KMS-11 (cell line): Measurements from ENCODE around the gene D2HGDH.

Experiments
- H2AFZ ChIP-seq: fragments of 200-600 bp; sonication (generic); 2 replicates; pipeline ENCODE4 v1.6.1; 2016; ENCODE audit warnings: antibody characterized with exemption, mixed run types, low read depth
- H3K27ac ChIP-seq: fragments of 200-600 bp; sonication (generic); 2 replicates; pipeline ENCODE4 v1.6.1; 2016; ENCODE audit warnings: mild to moderate bottlenecking, mixed run types
- H3K27me3 ChIP-seq: fragments of 200-600 bp; sonication (generic); 2 replicates; pipeline ENCODE4 v1.6.1; 2017; ENCODE audit warnings: mild to moderate bottlenecking, low read depth, mixed run types, moderate library complexity; ENCODE audit not compliant: insufficient read depth
- H3K36me3 ChIP-seq: fragments of 200-600 bp; sonication (generic); 2 replicates; pipeline ENCODE4 v1.6.1; 2017; ENCODE audit warnings: mild to moderate bottlenecking, mixed run types; ENCODE audit not compliant: insufficient read depth
- H3K4me1 ChIP-seq: fragments of 200-600 bp; sonication (generic); 2 replicates; pipeline ENCODE4 v1.6.1; 2016; ENCODE audit warnings: mild to moderate bottlenecking, low read depth, mixed run types; ENCODE audit not compliant: poor library complexity, severe bottlenecking
- H3K4me2 ChIP-seq: fragments of 200-600 bp; sonication (generic); 2 replicates; pipeline ENCODE4 v1.7.0; 2016; ENCODE audit warnings: mild to moderate bottlenecking, mixed run types
- H3K4me3 ChIP-seq: fragments of 200-600 bp; sonication (generic); IDR thresholded peaks from 2 replicates; pipeline ENCODE4 v1.6.1; 2017; ENCODE audit warnings: low read depth, low read length, mixed read lengths; ENCODE audit not compliant: insufficient read depth
- H3K79me2 ChIP-seq: fragments of 200-600 bp; sonication (generic); 2 replicates; pipeline ENCODE4 v1.6.1; 2016; ENCODE audit warnings: low read depth, mixed run types; ENCODE audit not compliant: insufficient read depth
- H3K9ac ChIP-seq: fragments of 200-600 bp; sonication (generic); 2 replicates; pipeline ENCODE4 v1.6.1; 2016; ENCODE audit warnings: mild to moderate bottlenecking, mixed run types
- H4K20me1 ChIP-seq: fragments of 200-600 bp; sonication (generic); 2 replicates; pipeline ENCODE4 v1.6.1; 2016; ENCODE audit warnings: mild to moderate bottlenecking, mixed run types; ENCODE audit not compliant: insufficient read depth
- TF ChIP-seq, protein P1 (sequence below): fragments of 200-600 bp; sonication (generic); conservative IDR thresholded peaks from 2 replicates; pipeline ENCODE4 v1.6.1; 2017; ENCODE audit warnings: low read depth, mild to moderate bottlenecking, antibody characterized with exemption, low read length, moderate library complexity, mixed read lengths

D2HGDH gene

DNA sequence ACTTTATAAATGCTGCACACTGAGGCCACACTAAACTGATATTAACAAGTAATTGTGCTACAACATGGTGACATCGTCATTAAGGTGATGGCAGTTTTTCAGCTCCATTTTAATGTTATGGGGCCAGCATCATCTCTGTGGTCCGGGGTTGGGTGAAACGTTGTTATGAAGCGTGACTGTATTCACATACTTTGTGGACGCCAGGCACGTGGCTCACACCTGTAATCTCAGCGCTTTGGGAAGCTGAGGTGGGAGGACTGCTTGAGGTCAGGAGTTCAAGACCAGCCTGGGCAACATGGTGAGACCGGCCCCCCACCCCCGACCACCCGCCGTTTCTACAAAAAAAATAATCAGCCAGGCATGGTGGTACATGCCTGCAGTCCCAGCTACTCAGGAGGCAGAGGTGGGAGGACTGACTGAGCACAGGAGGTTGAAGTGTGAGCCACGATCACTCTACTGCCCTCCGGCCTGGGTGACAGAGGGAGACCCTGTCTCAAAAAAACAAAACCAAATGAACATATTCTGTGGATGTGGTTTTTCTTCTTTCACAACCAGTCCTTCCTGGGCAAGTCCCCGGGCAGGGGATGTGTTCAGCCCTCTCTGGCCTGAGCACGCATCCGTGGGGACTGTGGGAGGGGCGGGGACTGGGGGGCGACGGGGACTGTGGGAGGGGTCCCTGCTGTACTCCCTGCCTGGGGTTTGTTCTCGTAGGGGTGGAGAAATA, 29.3 kb downstream of the D2HGDH start:
- H3K4me3 ChIP-seq: no peak overlapping the region
- no peak overlapping the region for H3K4me2 ChIP-seq
- no peak overlapping the region for H3K9ac ChIP-seq
- no peaks in the 10 kb centered on the region for H4K20me1 ChIP-seq
- no peak overlapping the region for H2AFZ ChIP-seq
- H3K79me2 ChIP-seq: no peaks in the 10 kb centered on the region
- TF ChIP-seq, protein P1, sequence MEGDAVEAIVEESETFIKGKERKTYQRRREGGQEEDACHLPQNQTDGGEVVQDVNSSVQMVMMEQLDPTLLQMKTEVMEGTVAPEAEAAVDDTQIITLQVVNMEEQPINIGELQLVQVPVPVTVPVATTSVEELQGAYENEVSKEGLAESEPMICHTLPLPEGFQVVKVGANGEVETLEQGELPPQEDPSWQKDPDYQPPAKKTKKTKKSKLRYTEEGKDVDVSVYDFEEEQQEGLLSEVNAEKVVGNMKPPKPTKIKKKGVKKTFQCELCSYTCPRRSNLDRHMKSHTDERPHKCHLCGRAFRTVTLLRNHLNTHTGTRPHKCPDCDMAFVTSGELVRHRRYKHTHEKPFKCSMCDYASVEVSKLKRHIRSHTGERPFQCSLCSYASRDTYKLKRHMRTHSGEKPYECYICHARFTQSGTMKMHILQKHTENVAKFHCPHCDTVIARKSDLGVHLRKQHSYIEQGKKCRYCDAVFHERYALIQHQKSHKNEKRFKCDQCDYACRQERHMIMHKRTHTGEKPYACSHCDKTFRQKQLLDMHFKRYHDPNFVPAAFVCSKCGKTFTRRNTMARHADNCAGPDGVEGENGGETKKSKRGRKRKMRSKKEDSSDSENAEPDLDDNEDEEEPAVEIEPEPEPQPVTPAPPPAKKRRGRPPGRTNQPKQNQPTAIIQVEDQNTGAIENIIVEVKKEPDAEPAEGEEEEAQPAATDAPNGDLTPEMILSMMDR: no peak
- H3K27me3 ChIP-seq: no peaks in the 10 kb centered on the region
- H3K36me3 ChIP-seq: no peaks in the 10 kb centered on the region
- H3K27ac ChIP-seq: no peak overlapping the region
- H3K4me1 ChIP-seq: no peaks in the 10 kb centered on the region

DNA sequence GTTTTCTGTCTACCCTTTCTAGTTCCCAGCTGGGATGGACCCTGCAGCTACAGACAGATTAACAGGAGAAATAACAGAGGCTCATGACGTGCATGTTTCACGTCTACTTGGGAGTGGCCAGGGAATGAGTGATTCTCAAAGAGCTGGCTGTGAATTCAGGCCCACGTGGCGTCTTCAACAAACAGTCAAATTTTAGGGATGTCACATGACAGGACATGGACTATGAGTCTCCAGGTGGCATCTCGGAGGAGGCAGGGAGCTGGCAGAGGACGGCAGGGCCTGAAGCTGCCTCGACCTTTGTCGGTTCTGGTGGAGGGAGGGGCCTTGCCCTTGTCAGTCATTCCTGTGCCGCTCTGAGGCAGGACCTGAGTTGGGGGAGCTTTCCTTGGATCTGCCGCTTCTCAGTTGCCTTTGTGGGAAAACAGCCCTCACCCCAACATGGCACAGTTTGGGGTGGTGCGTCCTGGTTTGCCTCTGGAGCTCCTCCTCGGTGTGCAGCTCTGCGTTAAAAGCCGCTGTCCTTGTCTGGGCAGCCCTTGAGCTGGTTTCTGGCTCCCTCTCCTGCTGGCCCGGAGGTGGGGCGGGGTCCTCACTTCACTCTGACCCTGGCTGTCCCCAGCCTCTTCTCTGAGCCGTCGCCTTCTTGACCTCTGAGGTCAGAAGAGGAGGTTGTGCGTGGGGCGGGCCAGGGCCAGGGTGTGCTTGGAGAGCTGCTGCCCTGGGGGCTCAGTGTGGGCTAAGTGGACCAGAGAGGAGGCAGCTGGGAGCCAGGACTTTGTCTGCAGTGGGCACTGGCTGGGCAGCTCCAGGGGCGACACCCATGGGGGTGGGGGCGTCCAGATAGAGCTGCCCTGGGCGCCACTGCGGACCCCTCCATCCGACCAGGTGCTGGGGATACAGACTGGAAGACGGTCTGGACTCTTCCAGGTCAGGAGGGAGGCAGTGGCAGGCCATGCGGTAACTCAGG, 30.1 kb downstream of the D2HGDH start:
- TF ChIP-seq, protein P1: no peak
- Histone ChIP-seq H3K4me1 (no peaks in the 10 kb centered on the region), H3K79me2 (no peaks in the 10 kb centered on the region), H3K27ac (no peak overlapping the region), H3K9ac (no peak overlapping the region), H3K4me3 (no peak overlapping the region), H2AFZ (no peak overlapping the region), H3K36me3 (no peaks in the 10 kb centered on the region), H3K4me2 (no peak overlapping the region), H3K27me3 (no peaks in the 10 kb centered on the region), H4K20me1 (no peaks in the 10 kb centered on the region)

DNA sequence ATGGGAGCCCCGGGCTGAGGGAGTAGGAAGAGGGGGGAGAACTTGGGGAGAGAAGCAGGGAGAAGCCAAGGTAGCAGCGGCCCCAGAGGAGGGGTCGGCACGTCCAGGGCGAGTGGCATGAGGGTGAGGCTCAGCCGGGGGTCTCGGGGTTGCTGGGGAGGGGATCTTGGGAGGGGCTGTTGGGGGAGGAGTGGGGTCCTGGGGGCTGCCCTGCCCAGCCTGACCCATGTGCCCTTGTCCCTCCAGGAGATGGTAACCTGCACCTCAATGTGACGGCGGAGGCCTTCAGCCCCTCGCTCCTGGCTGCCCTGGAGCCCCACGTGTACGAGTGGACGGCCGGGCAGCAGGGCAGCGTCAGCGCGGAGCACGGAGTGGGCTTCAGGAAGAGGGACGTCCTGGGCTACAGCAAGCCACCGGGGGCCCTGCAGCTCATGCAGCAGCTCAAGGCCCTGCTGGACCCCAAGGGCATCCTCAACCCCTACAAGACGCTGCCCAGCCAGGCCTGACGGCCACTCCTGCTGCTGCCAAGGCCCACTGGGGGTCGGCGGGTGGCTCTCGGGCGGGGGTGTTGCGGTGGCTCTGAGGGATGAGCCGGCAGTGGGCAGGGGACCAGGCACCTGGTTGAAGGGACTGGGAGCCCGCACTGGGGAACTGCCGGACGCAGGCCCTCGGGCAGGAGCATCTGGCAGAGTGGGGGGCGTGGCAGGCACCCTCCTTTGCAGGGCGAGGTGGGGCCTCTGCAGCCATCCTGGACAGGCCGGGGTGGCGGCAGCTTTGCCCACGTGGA, 33.2 kb downstream of the D2HGDH start:
- Histone ChIP-seq H3K9ac (no peak overlapping the region), H3K27me3 (no peaks in the 10 kb centered on the region), H3K79me2 (no peaks in the 10 kb centered on the region), H4K20me1 (no peaks in the 10 kb centered on the region), H3K4me3 (no peak overlapping the region), H2AFZ (no peak overlapping the region), H3K4me1 (peaks cover 4% of the 10 kb centered on the region), H3K36me3 (no peaks in the 10 kb centered on the region), H3K27ac (no peak overlapping the region), H3K4me2 (no peak overlapping the region)
- TF ChIP-seq, protein P1: no peak

DNA sequence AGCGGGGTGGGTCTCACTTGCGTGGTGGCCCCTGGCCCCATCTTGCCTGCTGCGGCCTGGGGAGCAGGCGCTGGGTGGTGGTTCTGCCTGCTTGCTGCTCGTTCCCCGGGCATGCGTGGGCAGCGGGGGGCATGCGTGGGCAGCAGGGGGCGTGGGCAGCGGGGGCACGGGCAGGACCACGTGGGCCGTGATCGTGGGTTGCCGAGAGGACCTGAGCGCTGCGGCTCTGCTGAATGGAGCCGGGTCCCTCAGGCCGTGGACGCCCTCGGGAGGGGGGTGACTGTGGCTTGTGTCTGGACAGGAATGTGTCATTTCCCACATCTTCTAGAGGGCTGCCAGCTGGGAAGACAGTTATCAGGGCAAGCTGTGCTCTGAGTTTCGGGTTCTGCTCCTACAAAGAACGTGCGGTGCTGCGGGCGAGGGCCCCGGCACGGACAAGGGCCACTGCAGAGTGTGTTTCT, 33.9 kb downstream of the D2HGDH start:
- Histone ChIP-seq H3K9ac (no peak overlapping the region), H3K4me3 (no peak overlapping the region), H3K4me1 (peaks cover 4% of the 10 kb centered on the region), H4K20me1 (no peaks in the 10 kb centered on the region), H2AFZ (no peak overlapping the region), H3K4me2 (no peak overlapping the region), H3K79me2 (no peaks in the 10 kb centered on the region), H3K27me3 (no peaks in the 10 kb centered on the region), H3K27ac (no peak overlapping the region), H3K36me3 (no peaks in the 10 kb centered on the region)
- TF ChIP-seq, protein P1: no peak
